CD8-positive, alpha-beta memory T cell (primary cell): Measurements from ENCODE around the gene IGFBP1. TPM values are rescaled to one million over a fixed set of nuclear protein-coding genes. Genes with fewer than 3 reads are reported as not detected.

Experiments
- CTCF ChIA-PET: fragments of 350-600 bp; sonication (Branson Sonifier 250); formaldehyde crosslinking; loops from one replicate; lab custom pipeline; 2021; ENCODE audit warnings: antibody characterized with exemption; lab: Charles Lee
- POLR2A ChIA-PET: fragments of 350-600 bp; sonication (Branson Sonifier 250); formaldehyde crosslinking; loops from one replicate; lab custom pipeline; 2021; ENCODE audit warnings: antibody characterized with exemption; lab: Charles Lee
- DNase-seq, 5 donors: peaks; one replicate each; pipeline versions ENCODE4 v3.0.0 to v3.0.0-alpha.2; 2020 to 2022; ENCODE audit warnings: mixed read lengths in 1 of 5
- H3K27ac ChIP-seq: one replicate; pipeline ENCODE4 v1.7.0; 2013; ENCODE audit warnings: low read depth, mild to moderate bottlenecking, low read length, moderate library complexity
- H3K27me3 ChIP-seq: 2 replicates; pipeline ENCODE4 v1.7.0; 2013; ENCODE audit warnings: low read length, mild to moderate bottlenecking; ENCODE audit not compliant: insufficient read depth, poor library complexity, severe bottlenecking
- H3K36me3 ChIP-seq: 2 replicates; pipeline ENCODE4 v1.7.0; 2013; ENCODE audit warnings: mild to moderate bottlenecking, low read length, moderate library complexity; ENCODE audit not compliant: insufficient read depth
- H3K4me1 ChIP-seq: 2 replicates; pipeline ENCODE4 v1.7.0; 2013; ENCODE audit warnings: mild to moderate bottlenecking, low read length, moderate library complexity; ENCODE audit not compliant: insufficient read depth
- H3K4me3 ChIP-seq: 2 replicates; pipeline ENCODE4 v1.7.0; 2013; ENCODE audit warnings: mild to moderate bottlenecking, low read length
- H3K9me3 ChIP-seq: 2 replicates; pipeline ENCODE4 v1.7.0; 2013; ENCODE audit warnings: mild to moderate bottlenecking, low read length
- H3K27ac Mint-ChIP-seq, 8 donors: one replicate each; pipeline ENCODE4 v1.8.0; 2020 to 2021; ENCODE audit warnings: mixed read lengths in 8 of 8, mild to moderate bottlenecking in 6 of 8, inconsistent platforms in 3 of 8, moderate library complexity in 3 of 8
- H3K27me3 Mint-ChIP-seq, 2 donors: one replicate each; pipeline ENCODE4 v1.8.0; 2020 to 2021; ENCODE audit warnings: mixed read lengths in 2 of 2, mild to moderate bottlenecking in 1 of 2, moderate library complexity in 1 of 2
- H3K36me3 Mint-ChIP-seq, 3 donors: one replicate each; pipeline ENCODE4 v1.8.0; 2020 to 2021; ENCODE audit warnings: mixed read lengths in 3 of 3, inconsistent platforms in 1 of 3, mild to moderate bottlenecking in 1 of 3
- H3K4me1 Mint-ChIP-seq, 3 donors: one replicate each; pipeline ENCODE4 v1.8.0; 2020 to 2021; ENCODE audit warnings: mixed read lengths in 3 of 3, inconsistent platforms in 1 of 3, mild to moderate bottlenecking in 1 of 3
- H3K4me3 Mint-ChIP-seq, 7 donors: one replicate each; pipeline ENCODE4 v1.8.0; 2020 to 2021; ENCODE audit warnings: mixed read lengths in 7 of 7, mild to moderate bottlenecking in 6 of 7, moderate library complexity in 4 of 7, inconsistent platforms in 2 of 7
- H3K9me3 Mint-ChIP-seq, 5 donors: one replicate each; pipeline ENCODE4 v1.8.0; 2020 to 2022; ENCODE audit warnings: mixed read lengths in 5 of 5, mild to moderate bottlenecking in 3 of 5, moderate library complexity in 2 of 5, inconsistent platforms in 1 of 5
- polyA plus RNA-seq: library from polyadenylated mRNA; unstranded; fragments of 300-500 nt; fragmentation: Illumina TruSeq; gene quantifications from one replicate; pipeline ENCODE4 v1.2.3, GENCODE V29; 2021
- total RNA-seq, 2 experiments: library from RNA; stranded (reverse); gene quantifications; one replicate each; pipeline ENCODE4 v1.2.3, GENCODE V29; 2021

IGFBP1 gene
- total and polyA plus RNA-seq, 3 experiments from 2014 or later, result not detected

DNA sequence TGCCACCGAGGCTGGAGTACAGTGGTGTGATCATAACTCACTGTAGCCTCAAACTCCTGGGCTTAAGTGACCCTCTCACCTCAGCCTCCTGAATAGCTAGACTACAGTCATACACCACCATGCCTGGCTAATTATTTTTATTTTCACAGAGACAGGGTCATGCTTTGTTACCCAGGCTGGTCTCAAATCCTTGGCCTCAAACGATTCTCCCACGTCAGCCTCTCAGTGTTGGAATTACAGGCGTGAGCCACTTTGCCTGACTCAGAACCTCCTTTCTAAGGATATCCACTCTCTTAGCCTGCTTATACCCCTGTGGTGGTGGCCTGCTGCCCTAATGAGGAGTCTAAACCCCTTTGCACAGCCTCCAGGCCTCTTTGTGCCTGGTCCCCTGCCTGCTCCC, 4.2 kb upstream of the IGFBP1 start:
- no peak for DNase-seq
- Histone ChIP-seq H3K4me3 (no peak overlapping the region), H3K27me3 (peaks cover 1% of the 10 kb centered on the region), H3K36me3 (no peaks in the 10 kb centered on the region), H3K27ac (no peak overlapping the region), H3K4me1 (no peaks in the 10 kb centered on the region), H3K9me3 (no peaks in the 10 kb centered on the region)
- CTCF ChIA-PET, result no interaction called here
- H3K9me3 Mint-ChIP-seq, result peaks cover 0 to 4% (median 0%) of the 10 kb centered on the region in 5 donors
- no peak overlapping the region for H3K4me3 Mint-ChIP-seq
- peaks cover 0 to 6% (median 0%) of the 10 kb centered on the region in 3 donors for H3K4me1 Mint-ChIP-seq
- H3K27ac Mint-ChIP-seq, result peak overlapping the region in 1 of 8 donors; percentile 37
- peaks cover 0 to 2% (median 0%) of the 10 kb centered on the region in 3 donors for H3K36me3 Mint-ChIP-seq
- H3K27me3 Mint-ChIP-seq, result peaks cover 23 to 47% of the 10 kb centered on the region in 2 donors
- POLR2A ChIA-PET, result no interaction called here

GRCh38 chr7:45885264-45885882, 2.9 kb upstream of the IGFBP1 start:
- CTCF ChIA-PET, result no interaction called here

DNA sequence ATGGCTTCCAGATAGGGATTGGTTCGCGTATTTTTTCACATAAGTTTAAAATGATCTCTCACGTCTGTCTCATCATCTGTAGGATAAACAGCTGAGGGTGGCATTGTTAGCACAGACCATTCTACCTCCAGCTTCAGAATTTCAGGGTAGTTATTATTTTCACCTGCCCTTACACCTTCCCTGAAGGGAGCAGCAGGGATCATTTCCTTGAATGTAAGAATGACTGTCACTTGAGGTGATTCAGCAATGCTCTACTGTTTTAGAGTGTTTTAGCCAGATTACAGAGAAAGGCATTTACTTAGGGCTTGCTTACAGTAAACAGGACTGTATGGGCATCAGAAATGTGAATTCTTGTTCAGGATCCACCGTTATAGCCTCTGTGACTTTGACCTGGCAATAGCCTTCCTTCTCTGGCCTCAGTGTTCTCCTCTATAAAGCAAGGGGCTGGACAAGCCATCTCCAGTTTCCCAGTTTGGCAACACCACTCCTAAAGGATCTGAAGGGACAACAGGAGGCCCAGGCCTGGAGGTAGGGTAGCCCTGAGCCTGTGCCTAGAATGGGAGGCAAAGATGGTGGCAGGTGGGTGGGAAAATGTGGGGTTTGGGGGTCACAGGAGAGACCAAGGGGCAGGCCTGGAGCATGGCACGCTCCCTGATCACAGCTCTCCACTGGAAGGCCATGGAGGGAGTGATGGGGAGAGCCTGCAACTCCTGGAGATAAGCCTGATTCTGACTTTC, 1.2 kb upstream of the IGFBP1 start:
- no peaks in the 10 kb centered on the region for H3K9me3 ChIP-seq
- H3K36me3 Mint-ChIP-seq, result no peaks in the 10 kb centered on the region
- no peak overlapping the region for H3K4me3 ChIP-seq
- CTCF ChIA-PET, result no interaction called here
- H3K9me3 Mint-ChIP-seq, result peaks cover 0 to 2% (median 0%) of the 10 kb centered on the region in 5 donors
- H3K4me1 Mint-ChIP-seq, result peaks cover 0 to 6% (median 4%) of the 10 kb centered on the region in 3 donors
- POLR2A ChIA-PET, result no interaction called here
- no peak overlapping the region for H3K4me3 Mint-ChIP-seq
- H3K36me3 ChIP-seq, result no peaks in the 10 kb centered on the region
- peaks cover 35 to 68% of the 10 kb centered on the region in 2 donors for H3K27me3 Mint-ChIP-seq
- H3K27me3 ChIP-seq, result peaks cover 4% of the 10 kb centered on the region
- H3K4me1 ChIP-seq, result no peaks in the 10 kb centered on the region
- DNase-seq, result no peak
- H3K27ac ChIP-seq, result no peak overlapping the region
- H3K27ac Mint-ChIP-seq, result no peak overlapping the region

More at GRCh38 chr7:45885264-45885882, 2.9 kb upstream of the IGFBP1 start:
- H3K27me3 ChIP-seq, result peaks cover 4% of the 10 kb centered on the region
- POLR2A ChIA-PET, result no interaction called here
- H3K4me1 ChIP-seq, result no peaks in the 10 kb centered on the region
- Mint-ChIP-seq H3K4me3 (no peak overlapping the region), H3K9me3 (peaks cover 0 to 2% (median 0%) of the 10 kb centered on the region in 5 donors), H3K4me1 (peaks cover 0 to 6% (median 0%) of the 10 kb centered on the region in 3 donors), H3K36me3 (no peaks in the 10 kb centered on the region), H3K27ac (peak overlapping the region in 1 of 8 donors; percentile 65), H3K27me3 (peaks cover 30 to 57% of the 10 kb centered on the region in 2 donors)
- no peaks in the 10 kb centered on the region for H3K36me3 ChIP-seq
- H3K4me3 ChIP-seq, result no peak overlapping the region
- no peak overlapping the region for H3K27ac ChIP-seq
- H3K9me3 ChIP-seq, result no peaks in the 10 kb centered on the region
- DNase-seq, result no peak

DNA sequence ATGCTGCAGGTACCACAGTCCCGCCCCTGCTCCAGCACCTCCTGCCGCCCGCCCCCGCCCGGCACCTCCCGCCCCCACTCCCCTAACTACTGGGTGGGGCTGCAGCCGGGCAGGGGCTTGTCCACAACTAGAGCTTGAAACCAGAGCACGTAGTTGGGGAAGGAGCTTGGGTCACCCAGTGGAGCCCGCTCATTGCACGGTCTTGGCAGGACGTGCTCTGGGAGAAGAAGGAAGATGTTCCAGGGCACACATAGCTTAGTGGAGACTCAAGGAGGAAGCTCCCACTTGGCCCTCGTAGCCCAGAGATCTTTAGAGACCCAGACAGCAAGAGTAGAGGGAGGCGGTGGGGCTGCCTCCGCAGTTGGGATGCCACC, 692 bp downstream of the IGFBP1 start:
- CTCF ChIA-PET, result no interaction called here
- no peak overlapping the region for H3K4me3 ChIP-seq
- Mint-ChIP-seq H3K36me3 (no peaks in the 10 kb centered on the region), H3K4me1 (peaks cover 0 to 6% (median 4%) of the 10 kb centered on the region in 3 donors), H3K9me3 (peaks cover 0 to 2% (median 0%) of the 10 kb centered on the region in 5 donors), H3K27me3 (peaks cover 37 to 72% of the 10 kb centered on the region in 2 donors), H3K4me3 (no peak overlapping the region), H3K27ac (no peak overlapping the region)
- POLR2A ChIA-PET, result no interaction called here
- no peaks in the 10 kb centered on the region for H3K4me1 ChIP-seq
- peaks cover 4% of the 10 kb centered on the region for H3K27me3 ChIP-seq
- no peak overlapping the region for H3K27ac ChIP-seq
- DNase-seq, result no peak
- H3K36me3 ChIP-seq, result no peaks in the 10 kb centered on the region
- H3K9me3 ChIP-seq, result no peaks in the 10 kb centered on the region

DNA sequence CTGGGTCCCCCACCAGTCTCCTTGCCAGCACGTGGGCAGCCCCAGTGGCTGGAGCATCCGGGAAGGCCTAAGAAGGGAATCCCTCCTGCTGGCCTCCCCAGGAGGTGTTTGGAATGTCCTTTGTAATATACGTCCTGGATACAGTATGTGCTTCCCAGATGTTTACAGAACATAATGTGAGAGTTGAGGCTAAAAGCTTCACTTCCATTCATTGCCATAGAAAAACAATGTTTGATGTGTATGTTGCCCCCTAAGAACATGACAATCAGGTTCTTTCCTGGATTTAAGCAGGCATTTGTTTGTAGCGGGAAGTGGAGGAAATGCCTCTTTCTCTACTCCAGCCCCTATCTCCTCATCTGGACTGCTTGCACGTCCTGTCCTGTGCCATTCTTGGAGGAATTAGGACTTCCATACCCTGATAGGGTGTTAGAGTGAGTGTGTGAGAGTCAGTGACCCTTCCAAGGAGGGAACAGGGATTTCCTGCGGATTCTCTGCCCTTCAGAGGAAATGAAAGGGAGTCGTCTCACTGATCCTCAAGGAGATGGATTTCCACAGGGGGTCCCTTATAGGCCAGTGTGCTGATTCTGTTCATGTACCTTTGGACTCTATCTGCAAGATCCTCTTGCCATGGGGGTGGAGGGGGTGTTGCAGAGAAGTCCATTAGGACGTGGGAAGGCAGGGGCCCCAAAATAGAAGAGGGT, 1.2 kb downstream of the IGFBP1 start:
- ChIA-PET POLR2A (no interaction called here), CTCF (interaction anchor here (2.0 kb wide), 1 partner anchor 33 kb away, joined by 5 read pairs; no protein-coding TSS in a partner anchor)
- H3K4me1 ChIP-seq, result no peaks in the 10 kb centered on the region
- DNase-seq, result no peak
- Mint-ChIP-seq H3K4me1 (peaks cover 0 to 6% (median 4%) of the 10 kb centered on the region in 3 donors), H3K4me3 (no peak overlapping the region), H3K27ac (no peak overlapping the region), H3K9me3 (peaks cover 0 to 2% (median 0%) of the 10 kb centered on the region in 5 donors), H3K27me3 (peaks cover 39 to 73% of the 10 kb centered on the region in 2 donors), H3K36me3 (no peaks in the 10 kb centered on the region)
- H3K27ac ChIP-seq, result no peak overlapping the region
- H3K27me3 ChIP-seq, result peaks cover 4% of the 10 kb centered on the region
- H3K4me3 ChIP-seq, result no peak overlapping the region
- no peaks in the 10 kb centered on the region for H3K9me3 ChIP-seq
- no peaks in the 10 kb centered on the region for H3K36me3 ChIP-seq

DNA sequence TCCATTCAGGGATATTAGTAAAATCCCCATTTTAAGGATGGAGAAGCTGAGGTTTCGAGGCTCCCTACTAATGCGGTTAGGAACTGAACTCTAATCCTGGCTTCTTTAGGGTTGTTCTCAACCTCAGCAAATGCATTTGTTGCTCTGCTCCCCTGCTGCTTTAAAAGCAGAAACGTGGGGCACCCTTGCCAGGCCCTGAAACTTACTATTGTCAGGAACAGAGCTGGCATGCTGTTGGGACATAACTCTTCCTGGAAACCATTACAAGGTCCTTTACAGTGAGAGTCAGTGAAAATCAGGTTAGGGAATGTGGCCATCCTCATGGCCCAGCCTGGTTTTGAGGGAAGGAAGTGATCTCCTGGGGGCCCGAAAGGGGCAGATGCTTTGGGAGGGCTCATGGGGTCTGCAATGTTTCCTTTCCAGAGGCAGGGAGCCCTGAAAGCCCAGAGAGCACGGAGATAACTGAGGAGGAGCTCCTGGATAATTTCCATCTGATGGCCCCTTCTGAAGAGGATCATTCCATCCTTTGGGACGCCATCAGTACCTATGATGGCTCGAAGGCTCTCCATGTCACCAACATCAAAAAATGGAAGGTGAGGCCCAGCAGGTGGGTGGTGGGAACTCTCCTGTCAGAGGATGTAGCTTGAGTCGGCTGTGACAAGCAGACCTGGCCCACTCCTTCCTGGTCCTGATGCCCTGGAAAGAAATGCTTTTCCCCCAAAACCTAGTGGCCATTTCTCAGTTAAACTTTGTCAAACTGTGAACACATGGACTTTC, 2.0 kb downstream of the IGFBP1 start:
- Mint-ChIP-seq H3K9me3 (peaks cover 0 to 2% (median 0%) of the 10 kb centered on the region in 5 donors), H3K4me3 (no peak overlapping the region), H3K4me1 (peaks cover 0 to 6% (median 4%) of the 10 kb centered on the region in 3 donors), H3K36me3 (no peaks in the 10 kb centered on the region), H3K27ac (no peak overlapping the region), H3K27me3 (peaks cover 36 to 74% of the 10 kb centered on the region in 2 donors)
- DNase-seq, result no peak
- Histone ChIP-seq H3K9me3 (no peaks in the 10 kb centered on the region), H3K27ac (no peak overlapping the region), H3K4me1 (no peaks in the 10 kb centered on the region), H3K27me3 (peaks cover 4% of the 10 kb centered on the region), H3K36me3 (no peaks in the 10 kb centered on the region), H3K4me3 (no peak overlapping the region)
- POLR2A ChIA-PET, result no interaction called here
- CTCF ChIA-PET, result interaction anchor here (1.2 to 2.0 kb wide), 3 partner anchors 26 to 32 kb away, joined by 3 to 5 read pairs (median 4); no protein-coding TSS in a partner anchor

DNA sequence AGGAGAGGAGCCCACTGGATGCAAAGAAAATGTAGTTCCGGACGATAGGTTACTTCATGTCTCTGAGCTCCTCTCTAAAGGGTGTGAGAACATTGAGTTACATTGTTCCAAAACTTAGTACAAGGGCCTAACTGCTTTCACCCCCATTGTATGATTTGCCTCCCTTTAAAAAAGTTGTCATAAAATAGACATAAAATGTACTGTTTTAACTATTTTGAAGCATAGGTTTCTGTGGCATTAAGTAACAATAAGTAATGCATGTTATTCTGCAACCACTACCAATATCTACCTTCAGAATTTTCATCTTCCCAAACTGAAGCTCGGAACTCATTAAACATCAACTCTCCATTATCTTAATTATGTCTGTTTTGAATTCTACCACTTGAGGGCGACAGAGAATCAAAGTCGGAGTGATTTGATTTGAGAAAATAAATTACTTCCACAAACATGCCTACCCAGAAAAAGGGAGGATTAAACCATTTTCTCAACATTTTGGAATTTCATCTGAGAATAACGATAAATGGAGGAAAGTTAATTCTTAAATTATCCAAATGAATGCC, 2.7 kb downstream of the IGFBP1 start:
- Mint-ChIP-seq H3K27me3 (peaks cover 36 to 73% of the 10 kb centered on the region in 2 donors), H3K27ac (no peak overlapping the region), H3K4me1 (peaks cover 0 to 6% (median 4%) of the 10 kb centered on the region in 3 donors), H3K4me3 (no peak overlapping the region), H3K9me3 (peaks cover 0 to 2% (median 0%) of the 10 kb centered on the region in 5 donors), H3K36me3 (no peaks in the 10 kb centered on the region)
- Histone ChIP-seq H3K27me3 (peaks cover 4% of the 10 kb centered on the region), H3K4me1 (no peaks in the 10 kb centered on the region), H3K27ac (no peak overlapping the region), H3K4me3 (no peak overlapping the region), H3K36me3 (no peaks in the 10 kb centered on the region), H3K9me3 (no peaks in the 10 kb centered on the region)
- ChIA-PET POLR2A (no interaction called here), CTCF (interaction anchor here (1.2 to 2.0 kb wide), 3 partner anchors 26 to 32 kb away, joined by 3 to 5 read pairs (median 4); no protein-coding TSS in a partner anchor)
- DNase-seq, result no peak
